Ovary (tissue), 3 donors: ENCODE data around the gene SFXN5.

Source experiments
- POLR2A ChIP-seq: fragments of 450-650 bp; IDR thresholded peaks from one replicate; pipeline ENCODE4 v1.6.1; 2017; ENCODE audit warnings: antibody characterized with exemption, mild to moderate bottlenecking, moderate library complexity
- TF ChIP-seq, protein P1 (sequence below), 3 donors: fragments of 450-650 bp in 2 of 3; fragments of 200-600 bp in 1 of 3; IDR thresholded peaks; one replicate each; pipeline versions ENCODE4 v1.5.1 to v1.8.0; 2016 to 2022; ENCODE audit warnings: antibody characterized with exemption in 3 of 3, mild to moderate bottlenecking in 1 of 3
- donor health status: DM: no; HTN: no; CAD: no.

DNA sequence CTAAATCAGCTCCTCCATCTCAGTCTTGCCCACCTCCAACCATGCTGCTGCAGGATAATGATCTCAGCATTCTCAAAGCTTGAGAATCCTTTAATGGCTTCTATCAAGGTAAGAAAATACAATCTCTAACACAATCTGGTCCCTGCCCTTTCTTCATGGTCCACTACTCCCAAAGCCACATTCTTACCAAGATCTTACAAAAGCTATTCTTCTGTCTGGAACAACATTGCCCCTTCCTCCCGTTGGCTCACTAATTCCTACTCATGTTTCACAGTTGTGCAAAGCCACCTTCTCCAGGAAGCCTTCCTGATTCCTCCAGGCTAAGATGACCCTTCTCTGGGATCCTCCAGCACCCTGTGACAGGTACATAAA, 5.9 kb upstream of the SFXN5 start:
- TF ChIP-seq, protein P1, sequence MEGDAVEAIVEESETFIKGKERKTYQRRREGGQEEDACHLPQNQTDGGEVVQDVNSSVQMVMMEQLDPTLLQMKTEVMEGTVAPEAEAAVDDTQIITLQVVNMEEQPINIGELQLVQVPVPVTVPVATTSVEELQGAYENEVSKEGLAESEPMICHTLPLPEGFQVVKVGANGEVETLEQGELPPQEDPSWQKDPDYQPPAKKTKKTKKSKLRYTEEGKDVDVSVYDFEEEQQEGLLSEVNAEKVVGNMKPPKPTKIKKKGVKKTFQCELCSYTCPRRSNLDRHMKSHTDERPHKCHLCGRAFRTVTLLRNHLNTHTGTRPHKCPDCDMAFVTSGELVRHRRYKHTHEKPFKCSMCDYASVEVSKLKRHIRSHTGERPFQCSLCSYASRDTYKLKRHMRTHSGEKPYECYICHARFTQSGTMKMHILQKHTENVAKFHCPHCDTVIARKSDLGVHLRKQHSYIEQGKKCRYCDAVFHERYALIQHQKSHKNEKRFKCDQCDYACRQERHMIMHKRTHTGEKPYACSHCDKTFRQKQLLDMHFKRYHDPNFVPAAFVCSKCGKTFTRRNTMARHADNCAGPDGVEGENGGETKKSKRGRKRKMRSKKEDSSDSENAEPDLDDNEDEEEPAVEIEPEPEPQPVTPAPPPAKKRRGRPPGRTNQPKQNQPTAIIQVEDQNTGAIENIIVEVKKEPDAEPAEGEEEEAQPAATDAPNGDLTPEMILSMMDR (IDR thresholded peaks at IDR 0.05), result no peak
- no peak for TF ChIP-seq POLR2A
